Stimulated activated naive CD4-positive, alpha-beta T cell (primary cell): Measurements from ENCODE around the gene ETHE1.
"Not testable (repeated sequence)": the region's sequence is repeated elsewhere in the genome, so short reads cannot be mapped to it uniquely, and the experiment has no call there.

Source experiments
- DNase-seq, 6 experiments: peaks; one replicate each; lab custom pipeline; 2025; lab: John Stamatoyannopoulos, UW

ETHE1 gene

GRCh38 chr19:43552198-43552450 is 25.1 kb upstream of the ETHE1 start:
- no peak for DNase-seq

DNA sequence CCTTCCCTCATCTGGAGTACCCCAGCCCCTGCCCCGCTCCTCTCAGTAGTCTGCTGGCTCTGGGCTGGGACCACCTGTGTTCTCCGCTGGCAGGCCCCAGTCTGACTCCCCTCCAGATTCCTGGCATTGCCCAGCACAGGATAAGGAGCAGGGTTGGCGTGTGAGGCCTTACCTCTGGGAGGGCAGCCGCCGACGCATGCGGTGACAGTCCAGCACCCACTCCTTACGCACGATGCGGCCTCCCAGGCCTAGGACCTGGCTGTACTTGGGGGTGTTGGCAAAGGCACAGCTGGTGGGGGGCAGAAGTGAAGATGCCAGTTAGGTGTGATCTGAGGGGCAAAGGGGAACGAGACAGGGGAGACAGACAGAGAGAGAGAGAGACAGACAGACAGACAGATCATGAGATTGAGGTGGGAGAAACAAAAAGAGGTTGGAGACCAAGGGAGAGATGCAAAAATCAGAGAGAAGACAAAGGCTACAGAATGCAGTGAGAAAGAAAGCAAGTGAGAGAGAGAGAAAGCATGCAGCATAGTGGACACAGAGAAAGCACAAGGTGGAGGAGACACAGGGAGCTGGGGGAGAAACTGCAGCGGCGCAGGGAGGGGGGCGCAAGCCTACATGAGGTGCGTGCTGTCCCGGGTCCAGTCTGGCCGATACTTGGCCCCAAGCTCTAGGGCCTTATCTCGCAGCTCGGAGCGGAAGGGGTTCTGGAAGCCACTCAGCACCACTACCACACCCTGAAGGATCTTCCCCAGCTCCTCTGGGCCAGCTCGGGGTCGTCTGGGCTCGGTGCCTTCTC is 24.6 kb upstream of the ETHE1 start:
- DNase-seq, result no peak

GRCh38 chr19:43548706-43549105 is 21.7 kb upstream of the ETHE1 start:
- DNase-seq, result no peak

DNA sequence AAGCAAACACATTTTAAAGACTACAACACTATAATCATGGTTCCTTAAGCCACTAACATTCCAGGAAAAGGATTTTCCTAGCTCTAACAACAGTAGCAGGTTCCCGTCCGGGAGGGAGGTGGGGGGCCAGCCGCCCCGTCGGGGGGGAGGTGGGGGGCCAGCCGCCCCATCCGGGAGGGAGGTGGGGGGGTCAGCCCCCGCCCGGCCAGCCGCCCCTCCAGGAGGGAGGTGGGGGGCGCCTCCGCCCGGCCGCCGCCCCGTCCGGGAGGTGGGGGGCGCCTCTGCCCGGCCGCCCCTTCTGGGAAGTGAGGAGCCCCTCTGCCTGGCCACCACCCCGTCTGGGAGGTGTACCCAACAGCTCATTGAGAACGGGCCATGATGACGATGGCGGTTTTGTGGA is 20.9 kb upstream of the ETHE1 start:
- not testable (repeated sequence) for DNase-seq

DNA sequence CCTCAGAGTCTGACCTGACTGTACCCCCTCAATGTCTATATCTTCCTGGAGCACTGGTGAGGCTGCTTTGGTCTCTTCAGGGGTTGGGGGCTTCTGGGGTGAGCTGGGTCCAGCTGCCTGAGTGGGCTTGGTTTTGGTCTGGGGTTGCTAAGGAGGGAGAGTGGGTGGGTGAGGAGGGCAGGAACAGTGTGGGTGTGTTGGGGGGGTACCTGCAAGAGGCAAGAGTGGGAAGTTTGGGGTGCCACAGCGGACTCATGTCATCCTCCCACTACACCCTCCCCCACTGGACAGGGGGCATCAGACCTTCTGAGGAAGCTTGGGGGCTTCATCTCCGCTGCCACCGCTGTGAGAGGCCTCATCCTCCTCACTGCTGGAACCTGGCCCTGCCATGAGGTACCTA is 19.6 kb upstream of the ETHE1 start:
- DNase-seq, result no peak

- no peak for DNase-seq
Measured at GRCh38 chr19:43545981-43546380, 19.0 kb upstream of the ETHE1 start.

DNA sequence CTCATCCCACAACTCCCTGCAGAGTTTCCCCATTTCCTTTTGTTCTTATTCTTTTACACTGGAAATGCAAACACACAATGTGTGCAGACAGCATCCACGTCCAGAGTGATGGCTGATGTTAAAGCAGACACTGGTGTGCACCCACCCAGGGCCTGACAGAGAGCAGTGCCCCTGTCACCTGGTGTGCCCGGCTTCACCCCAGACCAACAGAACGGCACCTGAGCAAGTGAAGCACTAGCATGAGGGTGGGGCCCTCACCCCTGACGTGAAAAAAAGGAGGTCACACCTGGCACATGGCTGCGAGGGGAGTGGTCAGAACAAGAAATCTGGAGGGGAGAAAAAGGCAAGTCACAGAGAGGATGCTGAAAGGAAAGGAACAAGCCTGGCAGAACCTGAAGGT is 18.3 kb upstream of the ETHE1 start:
- no peak for DNase-seq

- no peak for DNase-seq
Measured at GRCh38 chr19:43544077-43544476, 17.1 kb upstream of the ETHE1 start.

- DNase-seq, result no peak
Measured at GRCh38 chr19:43541920-43542650, 15.1 kb upstream of the ETHE1 start.

- no peak for DNase-seq
Measured at GRCh38 chr19:43540381-43540780, 13.4 kb upstream of the ETHE1 start.

DNA sequence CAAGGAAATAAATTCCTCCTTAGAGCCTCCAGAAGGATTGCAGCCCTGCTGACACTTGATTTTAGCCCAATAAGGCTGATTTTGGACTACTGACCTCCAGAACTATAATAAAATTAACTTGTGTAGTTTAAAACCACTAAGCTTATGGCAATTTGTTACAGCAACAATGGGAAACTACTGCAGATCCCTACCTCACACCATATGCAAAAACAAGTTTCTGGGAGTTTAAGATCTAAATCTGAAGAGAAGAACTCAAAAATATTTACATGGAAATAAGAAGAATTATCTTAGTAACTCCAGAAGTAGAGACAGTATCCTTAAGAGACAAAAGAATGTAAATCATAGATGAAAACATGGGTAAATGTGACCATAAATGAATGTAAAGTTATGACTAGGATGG is 11.9 kb upstream of the ETHE1 start:
- DNase-seq, result no peak

- peak in 4 of 6 experiments; percentile 5 to 24 (median 12) for DNase-seq
Measured at GRCh38 chr19:43534816-43535761, 8.1 kb upstream of the ETHE1 start.

- DNase-seq, result no peak
Measured at GRCh38 chr19:43534305-43534815, 7.4 kb upstream of the ETHE1 start.

- peak; percentile 86 to 95 (median 92) for DNase-seq
Measured at GRCh38 chr19:43533546-43534304, 6.7 kb upstream of the ETHE1 start.

GRCh38 chr19:43532962-43533545 is 6.1 kb upstream of the ETHE1 start, which contains the start of gene ZNF575:
Gene ZNF575 (plus strand): TSS chr19:43533188. CDS start chr19:43534423, 1,235 bp downstream.
- peak; percentile 72 to 86 (median 80) for DNase-seq

- DNase-seq, result peak in 2 of 6 experiments; percentile 40 to 71
Measured at GRCh38 chr19:43532571-43532961, 5.6 kb upstream of the ETHE1 start.

DNA sequence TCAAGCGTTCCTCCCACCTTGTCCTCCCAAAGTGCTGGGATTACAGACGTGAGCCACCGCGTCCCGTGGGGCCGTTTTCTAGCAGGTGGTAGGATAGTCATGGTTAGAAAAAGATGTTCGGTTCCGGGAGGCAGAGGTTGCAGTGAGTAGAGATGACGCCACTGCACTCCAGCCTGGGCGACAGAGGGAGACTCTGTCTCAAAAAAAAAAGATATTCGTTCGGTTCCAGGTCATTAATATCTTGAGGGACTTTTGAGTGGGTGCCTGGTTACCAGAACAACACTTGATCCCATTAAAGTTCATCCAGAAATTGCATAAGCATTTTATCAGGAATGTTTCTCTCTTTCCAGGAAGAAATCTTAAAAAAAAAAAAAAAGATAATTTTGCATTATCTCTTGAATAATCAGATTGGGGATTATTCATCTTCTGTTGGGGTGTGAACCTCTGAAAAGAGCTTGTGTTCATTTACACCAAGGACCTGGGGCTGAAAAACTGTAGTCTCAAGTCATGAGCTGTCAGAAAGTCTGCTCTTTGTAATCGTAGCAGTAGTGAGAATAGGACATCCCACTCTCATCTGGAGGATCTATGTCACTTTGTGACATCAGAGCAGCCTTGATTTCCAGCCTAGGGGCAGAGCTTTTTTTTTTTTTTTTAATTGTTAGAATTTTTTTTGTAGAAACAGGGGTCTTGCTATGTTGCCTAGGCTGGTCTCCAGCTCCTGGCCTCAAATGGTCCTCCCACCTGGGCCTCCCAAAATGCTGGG is 1.0 kb upstream of the ETHE1 start:
- DNase-seq, result no peak

DNA sequence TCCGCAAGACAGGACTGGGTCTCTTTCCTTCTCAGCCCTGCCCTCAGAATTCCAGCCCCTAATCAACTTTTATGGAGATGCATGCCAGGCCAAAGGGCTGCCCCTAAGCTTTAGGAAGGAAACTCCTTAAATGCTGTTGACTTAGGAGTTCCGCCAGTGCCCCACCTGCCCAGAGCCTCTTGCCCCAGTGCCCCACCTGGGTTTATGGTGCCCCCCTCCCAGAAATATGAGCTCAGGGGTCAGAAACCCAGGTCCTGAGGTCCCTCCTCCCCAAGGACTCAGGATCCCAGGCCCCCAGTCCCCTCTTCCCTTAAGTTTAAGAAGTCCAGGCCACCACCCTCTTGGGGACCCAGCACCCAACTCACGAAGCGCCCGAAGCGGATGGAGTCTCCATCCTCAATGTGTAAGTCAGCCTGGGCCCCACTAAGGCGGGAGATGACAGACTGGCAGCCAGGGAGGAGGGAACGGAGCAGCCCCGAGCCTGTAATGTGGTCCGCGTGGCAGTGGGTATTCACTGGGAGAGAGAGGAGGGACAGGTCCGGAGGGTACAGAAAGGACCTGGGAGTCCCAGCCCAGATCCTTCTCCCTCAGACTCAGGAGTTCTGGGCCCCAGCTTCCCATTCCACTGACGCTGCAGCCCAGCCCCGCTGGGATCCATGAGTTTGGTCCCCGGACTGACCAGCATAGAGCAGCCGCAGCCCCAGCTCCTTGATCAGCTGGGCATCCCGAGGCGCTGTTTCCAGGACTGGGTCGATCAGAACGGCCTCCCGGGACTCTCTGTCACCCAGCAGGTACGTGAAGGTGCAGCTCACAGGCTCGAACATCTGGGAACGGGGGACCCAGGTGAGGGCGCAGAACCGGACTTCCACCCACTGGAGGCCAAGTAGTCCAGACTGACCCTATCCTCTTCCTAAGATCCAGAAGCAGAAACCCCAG is 897 bp downstream of the ETHE1 start:
- peak in 2 of 6 experiments; percentile 18 to 32 for DNase-seq
